Middle frontal gyrus (tissue), 1 donor: ENCODE data around the gene PRXL2C.
A peak's percentile ranks its signal among the peaks of the same experiment; 100 is the strongest.
"Not testable (repeated sequence)": the region's sequence is repeated elsewhere in the genome, so short reads cannot be mapped to it uniquely, and the experiment has no call there.

Experiments used
- DNase-seq: peaks from one replicate; pipeline ENCODE4 v3.0.0-alpha.2; 2015; ENCODE audit warnings: low spot score; ENCODE audit errors: extremely low spot score

The PRXL2C gene

GRCh38 chr9:96649620-96650324 is 5.3 kb downstream of the PRXL2C start:
- DNase-seq = no peak

GRCh38 chr9:96646081-96646991 is 8.8 kb downstream of the PRXL2C start:
- no peak for DNase-seq

- DNase-seq = no peak
Observed at GRCh38 chr9:96644137-96644536, 11.0 kb downstream of the PRXL2C start.

- DNase-seq = no peak
Observed at GRCh38 chr9:96641514-96641913, 13.6 kb downstream of the PRXL2C start.

- no peak for DNase-seq
Observed at GRCh38 chr9:96638606-96639364, 16.3 kb downstream of the PRXL2C start.

GRCh38 chr9:96636368-96636767 is 18.7 kb downstream of the PRXL2C start:
- no peak for DNase-seq

GRCh38 chr9:96633579-96633978 is 21.5 kb downstream of the PRXL2C start:
- not testable (repeated sequence) for DNase-seq

- no peak for DNase-seq
Observed at GRCh38 chr9:96626912-96627311, 28.2 kb downstream of the PRXL2C start.

GRCh38 chr9:96621618-96622017 is 33.5 kb downstream of the PRXL2C start:
- DNase-seq = no peak

- no peak for DNase-seq
Observed at GRCh38 chr9:96620832-96621269, 34.3 kb downstream of the PRXL2C start.

- DNase-seq = no peak
Observed at GRCh38 chr9:96620181-96620514, 35.0 kb downstream of the PRXL2C start.

- peak; percentile 75 for DNase-seq
Observed at GRCh38 chr9:96619491-96620180, 35.5 kb downstream of the PRXL2C start, which contains the start of gene CDC14B. Gene CDC14B, minus strand, starts transcription at chr9:96619843. Its CDS starts 465 bp downstream, at chr9:96619378.

- no peak for DNase-seq
Observed at GRCh38 chr9:96619124-96619465, 36.0 kb downstream of the PRXL2C start.

- DNase-seq = peak; percentile 34
Observed at GRCh38 chr9:96618209-96619123, 36.7 kb downstream of the PRXL2C start.

- DNase-seq = no peak
Observed at GRCh38 chr9:96617439-96618185, 37.5 kb downstream of the PRXL2C start.

GRCh38 chr9:96616817-96617438 is 38.2 kb downstream of the PRXL2C start:
- no peak for DNase-seq

GRCh38 chr9:96615411-96615810 is 39.7 kb downstream of the PRXL2C start:
- DNase-seq = no peak

GRCh38 chr9:96614664-96615063 is 40.5 kb downstream of the PRXL2C start:
- DNase-seq = not testable (repeated sequence)
